GM21515 (cell line): ENCODE data around the gene MTHFD2.

Source experiments
- ATAC-seq: cut with Tn5 transposase; IDR thresholded peaks from one replicate; pipeline ENCODE4 v1.9.1; 2021; ENCODE audit not compliant: unreplicated experiment

The MTHFD2 gene

GRCh38 chr2:74261204-74261864 lies 62.9 kb downstream of the MTHFD2 start:
- ATAC-seq: no peak

- ATAC-seq: no peak
Measured at GRCh38 chr2:74262681-74263080, 64.3 kb downstream of the MTHFD2 start.

GRCh38 chr2:74264281-74264680 lies 65.9 kb downstream of the MTHFD2 start:
- no peak for ATAC-seq

- ATAC-seq: no peak
Measured at GRCh38 chr2:74267068-74267467, 68.7 kb downstream of the MTHFD2 start.
